Effector memory CD4-positive, alpha-beta T cell (primary cell): ENCODE results near the gene MYO19.
A peak's percentile ranks its signal among the peaks of the same experiment; 100 is the strongest.

Source experiments
- DNase-seq, 3 donors: peaks; one replicate each; pipeline ENCODE4 v3.0.0-alpha.2; 2020
- H3K27ac ChIP-seq: 2 replicates; pipeline ENCODE4 v1.7.0; 2013; ENCODE audit warnings: mild to moderate bottlenecking, low read length, moderate library complexity; ENCODE audit not compliant: insufficient read depth, poor library complexity, severe bottlenecking
- H3K27me3 ChIP-seq: replicated peaks from 2 replicates; pipeline ENCODE4 v1.7.0; 2013; ENCODE audit warnings: mild to moderate bottlenecking, low read length; ENCODE audit not compliant: insufficient read depth, control insufficient read depth, poor library complexity, severe bottlenecking
- H3K36me3 ChIP-seq: 2 replicates; pipeline ENCODE4 v1.7.0; 2013; ENCODE audit warnings: mild to moderate bottlenecking, low read length, moderate library complexity; ENCODE audit not compliant: control insufficient read depth, insufficient read depth
- H3K4me1 ChIP-seq: 2 replicates; pipeline ENCODE4 v1.7.0; 2013; ENCODE audit warnings: low read length, mild to moderate bottlenecking; ENCODE audit not compliant: control insufficient read depth, insufficient read depth, poor library complexity, severe bottlenecking
- H3K4me3 ChIP-seq: 2 replicates; pipeline ENCODE4 v1.7.0; 2013; ENCODE audit warnings: low read length, low read depth, mild to moderate bottlenecking; ENCODE audit not compliant: insufficient read depth, poor library complexity, severe bottlenecking
- H3K9me3 ChIP-seq: 2 replicates; pipeline ENCODE4 v1.7.0; 2013; ENCODE audit warnings: mild to moderate bottlenecking, low read length, moderate library complexity; ENCODE audit not compliant: control insufficient read depth

Gene MYO19

GRCh38 chr17:36547776-36548175, 13.1 kb upstream of the MYO19 start:
- no peaks in the 10 kb centered on the region for H3K36me3 ChIP-seq
- peak overlapping the region; percentile 38 for H3K27ac ChIP-seq
- no peak for DNase-seq
- no peak overlapping the region for H3K4me3 ChIP-seq
- peaks cover 35% of the 10 kb centered on the region for H3K4me1 ChIP-seq
- no peaks in the 10 kb centered on the region for H3K27me3 ChIP-seq
- H3K9me3 ChIP-seq: no peaks in the 10 kb centered on the region

GRCh38 chr17:36546418-36547093, 11.9 kb upstream of the MYO19 start:
- H3K27me3 ChIP-seq: no peaks in the 10 kb centered on the region
- peak overlapping the region; percentile 98 for H3K27ac ChIP-seq
- H3K4me1 ChIP-seq: peaks cover 35% of the 10 kb centered on the region
- H3K36me3 ChIP-seq: no peaks in the 10 kb centered on the region
- H3K4me3 ChIP-seq: peak overlapping the region; percentile 89
- DNase-seq: no peak
- H3K9me3 ChIP-seq: no peaks in the 10 kb centered on the region

- Histone ChIP-seq H3K36me3 (no peaks in the 10 kb centered on the region), H3K27ac (peak overlapping the region; percentile 98), H3K9me3 (no peaks in the 10 kb centered on the region), H3K4me1 (peaks cover 29% of the 10 kb centered on the region), H3K4me3 (peak overlapping the region; percentile 89), H3K27me3 (no peaks in the 10 kb centered on the region)
- peak; percentile 95 to 97 (median 96) for DNase-seq
Observed at GRCh38 chr17:36545465-36546417, 11.1 kb upstream of the MYO19 start.

GRCh38 chr17:36545077-36545464, 10.4 kb upstream of the MYO19 start:
- no peak for DNase-seq
- Histone ChIP-seq H3K4me3 (peak overlapping the region; percentile 91), H3K27ac (peak overlapping the region; percentile 98), H3K27me3 (no peaks in the 10 kb centered on the region), H3K36me3 (no peaks in the 10 kb centered on the region), H3K9me3 (no peaks in the 10 kb centered on the region), H3K4me1 (peaks cover 22% of the 10 kb centered on the region)

GRCh38 chr17:36544307-36545076, 9.8 kb upstream of the MYO19 start, which contains the start of gene GGNBP2:
TSS of gene GGNBP2 (plus strand) at chr17:36544919. CDS start at chr17:36545725, 806 bp downstream.
- Histone ChIP-seq H3K9me3 (no peaks in the 10 kb centered on the region), H3K36me3 (no peaks in the 10 kb centered on the region), H3K27ac (peak within 1 kb of the TSS; percentile 98), H3K4me1 (peaks cover 22% of the 10 kb centered on the region), H3K4me3 (peak within 1 kb of the TSS; percentile 91), H3K27me3 (no peaks in the 10 kb centered on the region)
- peak; percentile 77 to 91 (median 88) for DNase-seq

- Histone ChIP-seq H3K4me3 (peak overlapping the region; percentile 91), H3K36me3 (no peaks in the 10 kb centered on the region), H3K9me3 (no peaks in the 10 kb centered on the region), H3K27me3 (no peaks in the 10 kb centered on the region), H3K4me1 (peaks cover 22% of the 10 kb centered on the region), H3K27ac (peak overlapping the region; percentile 98)
- no peak for DNase-seq
Observed at GRCh38 chr17:36544044-36544306, 9.3 kb upstream of the MYO19 start.

- Histone ChIP-seq H3K36me3 (peaks cover 3% of the 10 kb centered on the region), H3K4me3 (no peak overlapping the region), H3K27me3 (no peaks in the 10 kb centered on the region), H3K4me1 (peaks cover 17% of the 10 kb centered on the region), H3K9me3 (no peaks in the 10 kb centered on the region), H3K27ac (no peak overlapping the region)
- DNase-seq: no peak
Observed at GRCh38 chr17:36542755-36543154, 8.1 kb upstream of the MYO19 start.

GRCh38 chr17:36540696-36541095, 6.0 kb upstream of the MYO19 start:
- peaks cover 8% of the 10 kb centered on the region for H3K36me3 ChIP-seq
- H3K27me3 ChIP-seq: no peaks in the 10 kb centered on the region
- H3K4me3 ChIP-seq: no peak overlapping the region
- no peak for DNase-seq
- peaks cover 7% of the 10 kb centered on the region for H3K4me1 ChIP-seq
- no peaks in the 10 kb centered on the region for H3K9me3 ChIP-seq
- no peak overlapping the region for H3K27ac ChIP-seq

GRCh38 chr17:36535669-36536081, 1.0 kb upstream of the MYO19 start:
- peak overlapping the region; percentile 96 for H3K4me3 ChIP-seq
- H3K27ac ChIP-seq: peak overlapping the region; percentile 92
- peaks cover 13% of the 10 kb centered on the region for H3K36me3 ChIP-seq
- no peaks in the 10 kb centered on the region for H3K4me1 ChIP-seq
- H3K27me3 ChIP-seq: no peaks in the 10 kb centered on the region
- no peaks in the 10 kb centered on the region for H3K9me3 ChIP-seq
- no peak for DNase-seq
